Measurements from ENCODE around the gene VIPR1. TPM values are rescaled to one million over a fixed set of nuclear protein-coding genes. Genes with fewer than 3 reads are reported as not detected.
A peak's percentile ranks its signal among the peaks of the same experiment; 100 is the strongest.

VIPR1 gene
- total RNA-seq, 1 donor from 2014 or later = 0.52 TPM

DNA sequence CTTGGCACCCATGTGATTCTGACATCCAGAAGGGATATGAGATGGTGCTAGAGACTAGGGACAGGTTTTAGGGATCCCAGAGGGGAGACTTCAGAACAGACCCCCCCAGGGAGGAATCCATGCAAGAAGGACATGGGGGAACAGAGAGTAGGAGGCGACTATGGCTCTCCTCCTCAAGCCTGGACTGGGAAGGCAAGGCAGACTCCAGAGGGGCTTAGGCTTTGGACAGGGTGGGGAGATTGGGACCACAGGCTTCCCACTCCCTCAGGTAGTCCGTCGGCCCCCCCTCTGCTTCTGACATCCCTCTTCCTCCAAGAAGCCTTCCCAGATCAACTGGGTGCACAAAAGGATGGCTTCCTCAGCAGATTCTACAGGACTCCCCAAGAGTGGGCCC is 3.0 kb upstream of the VIPR1 start:
- peaks cover 45% of the 10 kb centered on the region for H3K27me3 Mint-ChIP-seq (ENCODE audit: low read depth)
- peaks cover 12% of the 10 kb centered on the region for H3K4me1 Mint-ChIP-seq (ENCODE audit: low read depth)
- H3K9me3 Mint-ChIP-seq = no peaks in the 10 kb centered on the region
- no peak overlapping the region for H3K4me3 Mint-ChIP-seq (ENCODE audit: low read depth)
- DNase-seq (ENCODE audit: low spot score) = no peak
- no peak overlapping the region for H3K27ac Mint-ChIP-seq
- H3K36me3 Mint-ChIP-seq (ENCODE audit: low read depth) = no peaks in the 10 kb centered on the region
- intact Hi-C loops (cut with micrococcal nuclease) = no loop called here

DNA sequence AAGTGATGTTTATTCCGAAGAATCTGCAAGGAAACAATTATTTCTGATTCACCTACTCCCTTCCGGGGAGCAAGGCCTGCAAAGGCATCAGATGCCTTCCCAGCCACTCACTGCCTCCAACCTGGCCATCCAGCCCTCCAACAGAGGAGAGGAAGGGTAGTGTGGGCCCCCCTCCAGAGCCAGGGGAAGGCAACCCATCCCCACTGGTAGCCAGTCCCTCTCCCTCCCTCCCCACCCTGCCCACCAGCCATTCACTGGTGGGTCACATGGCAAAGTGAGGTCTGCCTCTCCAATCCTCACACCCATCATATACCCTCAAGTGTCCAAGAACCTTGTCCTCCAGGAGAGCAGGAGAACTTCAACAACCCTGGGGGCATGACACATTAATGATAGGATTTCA is 2.4 kb upstream of the VIPR1 start:
- DNase-seq (ENCODE audit: low spot score) = no peak
- Mint-ChIP-seq H3K27ac (no peak overlapping the region), H3K4me1 (ENCODE audit: low read depth) (peaks cover 12% of the 10 kb centered on the region), H3K9me3 (no peaks in the 10 kb centered on the region), H3K36me3 (ENCODE audit: low read depth) (no peaks in the 10 kb centered on the region), H3K27me3 (ENCODE audit: low read depth) (peaks cover 45% of the 10 kb centered on the region), H3K4me3 (ENCODE audit: low read depth) (no peak overlapping the region)
- intact Hi-C loops (cut with micrococcal nuclease) = loop anchor here (5.0 kb wide), 1 partner anchor 137 kb away; no protein-coding TSS in a partner anchor

DNA sequence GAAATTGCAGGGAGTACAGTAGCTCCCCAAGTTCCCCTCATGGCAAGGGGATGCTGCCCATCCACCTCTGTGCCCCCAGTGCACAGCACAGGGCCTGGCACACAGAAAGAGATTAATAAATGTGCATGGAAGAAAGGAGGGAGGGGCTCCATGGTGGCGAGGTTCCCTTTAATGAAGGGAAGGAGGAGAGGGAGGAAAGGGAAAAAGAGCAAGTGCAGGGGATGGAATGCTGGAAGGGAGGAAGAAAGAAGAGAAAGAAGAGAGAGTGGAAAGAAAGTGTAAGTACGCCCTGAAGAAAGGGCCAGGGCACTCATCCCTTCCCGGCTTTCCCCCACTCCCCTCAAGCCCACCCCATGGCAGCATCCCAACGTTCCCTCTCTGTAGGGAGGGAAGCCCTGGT is 1.5 kb upstream of the VIPR1 start:
- Mint-ChIP-seq H3K36me3 (ENCODE audit: low read depth) (no peaks in the 10 kb centered on the region), H3K4me3 (ENCODE audit: low read depth) (peak overlapping the region; percentile 28), H3K9me3 (no peaks in the 10 kb centered on the region), H3K4me1 (ENCODE audit: low read depth) (peaks cover 12% of the 10 kb centered on the region), H3K27me3 (ENCODE audit: low read depth) (peaks cover 45% of the 10 kb centered on the region), H3K27ac (no peak overlapping the region)
- no peak for DNase-seq (ENCODE audit: low spot score)
- intact Hi-C loops (cut with micrococcal nuclease) = loop anchor here (1.0 to 5.0 kb wide), 2 partner anchors 38 to 136 kb away; no protein-coding TSS in a partner anchor

DNA sequence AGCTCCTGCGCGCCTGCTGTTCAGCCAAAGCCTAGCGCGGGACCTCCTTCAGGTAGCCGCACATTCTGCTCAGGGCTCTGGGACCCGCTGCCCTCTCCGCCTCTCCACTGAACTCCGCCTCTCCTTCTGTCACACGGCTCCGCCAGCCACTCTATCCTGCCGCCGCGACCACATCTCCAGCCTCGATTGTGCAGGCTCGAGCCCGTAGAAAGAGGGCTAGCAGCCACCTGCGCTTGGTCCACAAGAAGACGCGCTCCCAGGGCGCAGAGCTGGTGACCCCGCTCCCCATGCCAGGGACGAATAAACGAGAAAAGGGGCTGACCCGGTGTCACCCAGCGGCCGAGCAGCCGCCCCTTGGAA is 1.1 kb upstream of the VIPR1 start:
- H3K27me3 Mint-ChIP-seq (ENCODE audit: low read depth) = peaks cover 43% of the 10 kb centered on the region
- no peaks in the 10 kb centered on the region for H3K36me3 Mint-ChIP-seq (ENCODE audit: low read depth)
- no peak overlapping the region for H3K27ac Mint-ChIP-seq
- no peaks in the 10 kb centered on the region for H3K9me3 Mint-ChIP-seq
- peak overlapping the region; percentile 89 for H3K4me3 Mint-ChIP-seq (ENCODE audit: low read depth)
- intact Hi-C loops (cut with micrococcal nuclease) = loop anchor here (1.0 to 5.0 kb wide), 2 partner anchors 38 to 136 kb away; no protein-coding TSS in a partner anchor
- DNase-seq (ENCODE audit: low spot score) = no peak
- peaks cover 12% of the 10 kb centered on the region for H3K4me1 Mint-ChIP-seq (ENCODE audit: low read depth)

DNA sequence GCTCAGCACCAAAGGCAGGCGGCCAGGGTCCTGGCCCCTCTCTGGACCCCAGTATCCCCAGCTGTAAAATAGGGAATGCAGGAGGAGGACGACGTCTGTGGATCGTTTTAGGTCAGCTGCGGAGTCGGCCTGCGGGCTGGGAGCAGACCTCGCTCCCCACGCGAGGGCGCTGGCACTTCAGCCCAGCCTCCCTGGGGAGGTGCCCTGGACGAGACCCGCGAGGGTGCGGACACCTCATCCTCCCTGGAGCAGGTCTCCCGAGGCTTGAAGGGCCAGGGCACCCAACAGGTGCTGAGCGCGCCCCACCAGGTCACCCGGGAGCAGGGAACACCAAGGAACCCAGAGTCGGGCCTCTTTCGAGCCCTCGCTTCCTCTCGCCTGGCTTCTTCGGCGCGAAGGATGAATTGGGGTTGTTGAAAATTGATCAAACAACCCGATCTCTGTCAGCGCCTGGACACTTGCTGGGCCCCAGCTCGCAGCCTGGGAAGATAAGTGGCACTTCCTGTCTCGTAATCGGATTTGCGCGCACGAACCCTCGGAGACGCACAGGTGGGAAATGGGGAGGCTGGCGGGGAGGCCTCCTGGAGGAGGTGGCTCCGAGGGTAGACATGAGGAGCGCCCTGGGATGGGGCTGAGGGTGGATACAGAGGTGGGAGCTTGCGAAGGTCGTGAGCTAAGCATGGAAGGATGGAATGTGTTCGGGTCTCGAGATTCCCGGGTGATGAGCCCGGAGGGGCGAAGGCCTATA is 588 bp upstream of the VIPR1 start:
- peak; percentile 44 for DNase-seq (ENCODE audit: low spot score)
- H3K27ac Mint-ChIP-seq = no peak overlapping the region

DNA sequence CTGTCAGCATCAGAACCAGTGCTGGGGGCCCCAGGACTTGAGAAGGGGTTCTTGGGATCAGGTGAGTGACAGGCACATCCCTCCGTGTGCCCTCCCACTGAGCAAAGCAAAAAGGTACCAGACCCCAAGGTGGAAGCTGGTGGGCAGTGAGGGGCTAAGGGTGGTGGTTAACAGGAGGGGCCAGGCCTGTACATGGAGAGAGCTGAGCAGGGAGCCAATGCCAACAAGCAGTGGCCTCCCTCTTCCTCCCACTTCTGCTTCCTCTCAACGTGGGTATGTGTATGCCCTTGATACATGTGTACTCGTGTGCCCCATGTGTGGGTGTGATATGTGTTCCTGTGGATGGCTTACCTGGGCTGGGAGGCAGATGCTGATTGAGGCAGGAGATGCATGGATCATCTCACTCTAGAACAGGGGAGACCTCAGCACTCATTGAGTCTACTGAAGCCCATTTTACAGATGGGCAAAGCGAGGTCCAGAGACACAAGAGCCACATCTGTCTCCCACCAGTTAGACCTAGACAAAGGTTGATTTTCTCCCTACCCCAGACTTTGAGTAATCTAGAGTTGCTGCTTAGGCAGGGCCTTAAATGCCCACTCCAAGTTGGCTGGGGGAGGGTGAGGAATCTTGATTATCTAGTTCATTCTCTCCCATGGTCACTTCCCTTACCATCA is 945 bp downstream of the VIPR1 start:
- Mint-ChIP-seq H3K27ac (no peak overlapping the region), H3K4me1 (ENCODE audit: low read depth) (peaks cover 19% of the 10 kb centered on the region)

More for the DNA sequence above, 588 bp upstream of the VIPR1 start:
- Mint-ChIP-seq H3K9me3 (no peaks in the 10 kb centered on the region), H3K36me3 (ENCODE audit: low read depth) (no peaks in the 10 kb centered on the region), H3K27me3 (ENCODE audit: low read depth) (peaks cover 43% of the 10 kb centered on the region), H3K4me1 (ENCODE audit: low read depth) (peaks cover 12% of the 10 kb centered on the region), H3K4me3 (ENCODE audit: low read depth) (peak overlapping the region; percentile 89)
- intact Hi-C loops (cut with micrococcal nuclease) = loop anchor here (1.0 to 5.0 kb wide), 2 partner anchors 37 to 135 kb away; no protein-coding TSS in a partner anchor

DNA sequence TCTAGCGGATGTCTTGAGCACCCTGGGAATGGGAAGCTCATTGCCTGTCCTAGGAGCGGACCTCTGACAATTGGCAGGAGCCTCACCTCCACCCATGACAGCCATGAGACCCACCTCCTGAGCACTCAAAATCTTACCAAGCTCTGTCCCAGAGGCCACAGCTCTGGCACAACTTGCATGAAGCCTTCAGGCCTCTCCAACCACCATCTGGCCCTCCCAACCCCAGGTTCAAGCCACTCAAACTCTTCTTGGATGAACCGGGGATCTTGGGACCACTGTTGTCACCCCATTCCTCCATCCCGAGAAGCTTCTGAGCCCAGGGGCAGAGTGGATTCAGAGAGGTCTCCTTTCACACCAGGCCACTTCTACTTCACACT is 1.5 kb downstream of the VIPR1 start:
- DNase-seq (ENCODE audit: low spot score) = no peak
- no peaks in the 10 kb centered on the region for H3K36me3 Mint-ChIP-seq (ENCODE audit: low read depth)
- peaks cover 19% of the 10 kb centered on the region for H3K4me1 Mint-ChIP-seq (ENCODE audit: low read depth)
- peaks cover 37% of the 10 kb centered on the region for H3K27me3 Mint-ChIP-seq (ENCODE audit: low read depth)
- H3K4me3 Mint-ChIP-seq (ENCODE audit: low read depth) = no peak overlapping the region
- intact Hi-C loops (cut with micrococcal nuclease) = loop anchor here (5.0 kb wide), 1 partner anchor 133 kb away; no protein-coding TSS in a partner anchor
- no peak overlapping the region for H3K27ac Mint-ChIP-seq
- no peaks in the 10 kb centered on the region for H3K9me3 Mint-ChIP-seq

More for the DNA sequence above, 945 bp downstream of the VIPR1 start:
- H3K9me3 Mint-ChIP-seq = no peaks in the 10 kb centered on the region
- peaks cover 39% of the 10 kb centered on the region for H3K27me3 Mint-ChIP-seq (ENCODE audit: low read depth)
- intact Hi-C loops (cut with micrococcal nuclease) = loop anchor here (5.0 kb wide), 1 partner anchor 134 kb away; no protein-coding TSS in a partner anchor
- H3K4me3 Mint-ChIP-seq (ENCODE audit: low read depth) = peak overlapping the region; percentile 46
- H3K36me3 Mint-ChIP-seq (ENCODE audit: low read depth) = no peaks in the 10 kb centered on the region
- no peak for DNase-seq (ENCODE audit: low spot score)

DNA sequence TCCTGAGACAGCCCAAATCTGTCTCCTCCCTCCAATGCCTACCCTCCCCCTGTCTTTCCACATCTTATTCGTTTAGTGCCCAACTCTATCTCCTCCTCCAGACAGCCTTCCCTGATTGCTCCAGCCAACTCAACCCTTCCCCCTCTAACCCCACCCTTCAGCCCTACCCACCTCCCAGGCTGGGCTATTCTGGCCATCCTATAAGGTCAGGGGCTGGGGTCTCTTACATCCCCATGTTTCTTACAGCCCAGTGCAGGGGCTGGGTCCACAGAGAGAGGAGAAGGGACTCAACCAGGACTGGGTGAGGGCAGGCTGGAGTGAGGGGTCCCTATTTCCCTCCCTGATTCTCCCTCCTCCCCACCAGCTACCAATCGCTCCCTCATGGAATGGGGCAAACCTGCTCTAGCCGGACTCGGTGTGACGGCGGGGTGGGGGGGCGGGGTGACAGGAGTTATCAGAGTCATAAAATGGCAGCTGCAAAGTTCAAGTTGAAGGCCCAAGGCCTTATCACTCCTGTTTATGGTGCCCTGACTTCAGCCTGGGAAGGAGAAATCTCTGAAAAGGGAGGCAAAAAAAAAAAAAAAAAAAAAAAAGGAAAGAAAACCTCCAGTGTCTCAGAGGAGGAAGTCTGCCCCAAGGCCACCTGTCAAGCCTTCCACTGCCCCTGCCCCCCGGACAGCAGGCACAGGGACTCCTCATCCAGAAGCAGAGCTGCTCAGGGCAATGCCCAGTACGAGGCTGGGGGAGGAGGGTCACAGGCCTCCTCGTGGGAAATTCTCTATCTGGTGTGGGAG is 2.1 kb downstream of the VIPR1 start:
- Mint-ChIP-seq H3K36me3 (ENCODE audit: low read depth) (no peaks in the 10 kb centered on the region), H3K27ac (no peak overlapping the region), H3K4me1 (ENCODE audit: low read depth) (peaks cover 19% of the 10 kb centered on the region), H3K27me3 (ENCODE audit: low read depth) (peaks cover 35% of the 10 kb centered on the region), H3K9me3 (no peaks in the 10 kb centered on the region), H3K4me3 (ENCODE audit: low read depth) (no peak overlapping the region)
- intact Hi-C loops (cut with micrococcal nuclease) = loop anchor here (5.0 kb wide), 1 partner anchor 133 kb away; no protein-coding TSS in a partner anchor
- no peak for DNase-seq (ENCODE audit: low spot score)

DNA sequence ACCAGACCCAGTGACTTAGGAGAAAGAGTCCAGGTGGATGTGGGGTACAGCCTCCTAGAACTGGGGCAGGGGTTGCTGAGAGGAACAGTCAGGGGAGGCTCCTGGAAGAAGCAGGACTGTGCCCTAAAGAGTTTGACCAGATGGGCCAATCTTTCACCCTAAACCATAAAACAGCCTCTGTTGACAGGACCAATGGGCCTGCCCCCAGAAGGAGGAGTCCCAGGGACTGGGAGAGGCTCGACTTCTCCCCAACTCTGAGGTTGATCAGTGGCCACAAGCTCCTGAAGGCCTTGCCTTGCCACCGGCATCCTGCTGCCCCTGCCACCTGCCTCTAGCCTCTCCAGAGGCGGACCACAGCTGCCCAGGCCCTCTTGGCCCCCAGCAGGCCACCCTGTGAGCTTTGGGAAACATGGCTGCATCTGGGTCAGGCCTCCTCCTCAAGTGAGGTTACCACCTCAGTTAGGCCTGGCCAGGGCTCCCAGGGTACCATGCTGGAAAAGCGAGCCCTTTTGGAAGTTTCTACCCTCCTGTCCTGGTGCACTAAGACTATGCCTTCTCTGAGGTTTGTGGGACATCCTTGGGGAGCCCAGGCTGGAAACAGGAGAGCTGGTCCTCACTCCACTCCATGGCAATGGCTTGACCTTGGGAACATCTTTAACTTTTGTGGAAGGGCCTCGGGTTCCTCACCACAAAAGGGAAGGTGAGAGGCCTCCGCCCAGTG is 2.8 kb downstream of the VIPR1 start:
- intact Hi-C loops (cut with micrococcal nuclease) = no loop called here
- Mint-ChIP-seq H3K4me3 (ENCODE audit: low read depth) (no peak overlapping the region), H3K27ac (no peak overlapping the region), H3K36me3 (ENCODE audit: low read depth) (no peaks in the 10 kb centered on the region), H3K4me1 (ENCODE audit: low read depth) (peaks cover 19% of the 10 kb centered on the region), H3K9me3 (no peaks in the 10 kb centered on the region), H3K27me3 (ENCODE audit: low read depth) (peaks cover 29% of the 10 kb centered on the region)
- DNase-seq (ENCODE audit: low spot score) = no peak

DNA sequence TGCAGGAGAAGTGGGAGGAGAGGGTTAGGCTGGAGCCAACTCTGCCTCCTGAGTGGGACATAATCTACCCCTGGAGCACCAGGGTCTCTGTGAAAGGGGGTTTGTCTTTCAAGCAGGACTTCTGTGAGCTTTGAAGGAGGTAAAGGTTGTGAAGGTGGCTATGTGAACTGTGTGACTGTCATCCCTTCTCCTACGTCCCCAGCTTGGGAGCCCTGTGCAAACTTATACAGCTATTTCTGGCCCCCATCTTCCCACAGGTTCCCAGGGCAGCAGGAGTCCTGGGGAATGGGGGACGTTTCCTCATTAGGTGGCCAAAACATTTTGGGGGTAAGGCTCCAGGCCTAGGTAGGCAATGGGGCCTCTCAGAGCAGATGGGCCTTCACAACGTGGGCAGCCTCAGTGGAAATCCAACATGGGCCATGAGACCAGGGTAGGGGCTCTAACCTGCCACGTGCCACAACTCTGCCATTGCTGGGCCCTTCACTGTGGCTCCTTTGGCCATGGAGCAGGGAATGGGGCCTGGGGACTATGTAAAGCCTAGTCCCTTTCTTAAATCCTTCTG is 3.5 kb downstream of the VIPR1 start:
- H3K27me3 Mint-ChIP-seq (ENCODE audit: low read depth) = peaks cover 23% of the 10 kb centered on the region
- H3K9me3 Mint-ChIP-seq = no peaks in the 10 kb centered on the region
- H3K4me3 Mint-ChIP-seq (ENCODE audit: low read depth) = no peak overlapping the region
- no peak for DNase-seq (ENCODE audit: low spot score)
- H3K27ac Mint-ChIP-seq = no peak overlapping the region
- H3K36me3 Mint-ChIP-seq (ENCODE audit: low read depth) = no peaks in the 10 kb centered on the region
- intact Hi-C loops (cut with micrococcal nuclease) = no loop called here
- H3K4me1 Mint-ChIP-seq (ENCODE audit: low read depth) = peaks cover 19% of the 10 kb centered on the region

DNA sequence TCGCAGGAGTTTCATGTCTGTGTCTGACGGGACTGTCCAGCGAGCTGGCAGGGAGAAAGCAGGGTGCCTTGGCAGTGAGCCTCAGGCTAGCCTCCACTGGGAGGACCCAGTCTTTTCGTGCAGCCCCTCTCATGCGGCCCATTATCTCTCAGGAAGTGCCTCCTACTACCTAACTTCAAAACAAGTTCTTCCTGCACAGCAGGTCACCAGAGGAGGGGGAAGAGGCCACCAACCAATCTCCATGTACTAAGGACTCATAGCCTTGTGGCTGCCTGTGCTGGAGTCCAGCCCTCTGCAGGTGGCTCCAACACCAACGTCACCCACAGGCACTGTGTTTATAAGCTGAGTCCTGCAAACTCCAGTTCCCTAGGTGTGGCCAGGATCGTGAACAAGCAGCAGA is 4.8 kb downstream of the VIPR1 start:
- peaks cover 12% of the 10 kb centered on the region for H3K27me3 Mint-ChIP-seq (ENCODE audit: low read depth)
- H3K27ac Mint-ChIP-seq = no peak overlapping the region
- H3K4me1 Mint-ChIP-seq (ENCODE audit: low read depth) = peaks cover 15% of the 10 kb centered on the region
- no peak overlapping the region for H3K4me3 Mint-ChIP-seq (ENCODE audit: low read depth)
- no peak for DNase-seq (ENCODE audit: low spot score)
- intact Hi-C loops (cut with micrococcal nuclease) = no loop called here
- no peaks in the 10 kb centered on the region for H3K36me3 Mint-ChIP-seq (ENCODE audit: low read depth)
- H3K9me3 Mint-ChIP-seq = no peaks in the 10 kb centered on the region

DNA sequence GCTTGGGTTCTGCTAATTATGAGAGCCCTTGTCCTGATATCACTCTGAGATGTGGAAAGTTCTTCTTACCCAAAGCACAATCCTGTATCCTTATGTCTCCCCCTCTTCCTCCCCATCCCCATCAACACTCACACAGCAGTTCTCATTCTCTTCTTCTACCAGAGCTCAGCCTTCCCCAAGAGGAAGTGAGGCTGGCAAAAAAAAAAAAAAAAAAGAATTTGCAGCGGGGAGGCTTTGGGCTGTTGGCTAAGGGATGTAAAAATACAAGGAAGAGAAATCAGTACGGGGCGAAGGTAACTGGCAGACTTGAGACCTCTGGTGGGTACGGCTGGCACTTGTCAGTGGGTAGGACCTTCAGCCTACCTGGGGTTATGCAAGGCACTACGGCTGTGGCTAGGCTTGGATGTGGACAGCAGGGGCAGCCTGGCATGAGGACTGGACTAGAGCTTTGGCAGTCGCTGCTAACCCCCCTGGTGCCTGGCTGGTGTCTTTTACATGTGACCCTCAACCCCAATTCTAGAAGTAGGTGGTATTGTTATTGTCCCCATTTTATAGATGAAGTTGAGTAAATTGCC is 5.4 kb downstream of the VIPR1 start:
- Mint-ChIP-seq H3K36me3 (ENCODE audit: low read depth) (no peaks in the 10 kb centered on the region), H3K27me3 (ENCODE audit: low read depth) (peaks cover 11% of the 10 kb centered on the region), H3K4me1 (ENCODE audit: low read depth) (peaks cover 14% of the 10 kb centered on the region), H3K27ac (no peak overlapping the region), H3K9me3 (no peaks in the 10 kb centered on the region), H3K4me3 (ENCODE audit: low read depth) (no peak overlapping the region)
- DNase-seq (ENCODE audit: low spot score) = no peak
- intact Hi-C loops (cut with micrococcal nuclease) = no loop called here
